H9 (cell line): ENCODE measurements around the gene RAG1. TPM values are rescaled to one million over a fixed set of nuclear protein-coding genes. Genes with fewer than 3 reads are reported as not detected.

Experiments
- DNase-seq: peaks from one replicate; pipeline ENCODE4 v3.0.0-alpha.2; 2017
- H2AFZ ChIP-seq: one replicate; pipeline ENCODE4 v1.6.1; 2013; ENCODE audit warnings: mild to moderate bottlenecking, low read length, control low read depth, moderate library complexity
- H2AK5ac ChIP-seq: 2 replicates; pipeline ENCODE4 v1.6.1; 2013; ENCODE audit warnings: low read length, control low read depth, mixed read lengths; ENCODE audit not compliant: insufficient read length
- H2BK120ac ChIP-seq: one replicate; pipeline ENCODE4 v1.6.1; 2013; ENCODE audit warnings: low read depth, mild to moderate bottlenecking, low read length, control low read depth, inconsistent platforms; ENCODE audit not compliant: poor library complexity, severe bottlenecking
- H2BK12ac ChIP-seq: 2 replicates; pipeline ENCODE4 v1.6.1; 2013; ENCODE audit warnings: low read length, control low read depth, mixed read lengths, low read depth; ENCODE audit not compliant: insufficient read length
- H2BK15ac ChIP-seq: 2 replicates; pipeline ENCODE4 v1.6.1; 2013; ENCODE audit warnings: low read depth, low read length, control low read depth
- H2BK20ac ChIP-seq: one replicate; pipeline ENCODE4 v1.6.1; 2013; ENCODE audit warnings: low read depth, mild to moderate bottlenecking, low read length, control low read depth, inconsistent platforms; ENCODE audit not compliant: poor library complexity, severe bottlenecking
- H2BK5ac ChIP-seq: 2 replicates; pipeline ENCODE4 v1.6.1; 2013; ENCODE audit warnings: low read length, control low read depth, mixed read lengths; ENCODE audit not compliant: insufficient read length
- H3K14ac ChIP-seq: 2 replicates; pipeline ENCODE4 v1.6.1; 2013; ENCODE audit warnings: low read length, control low read depth; ENCODE audit not compliant: insufficient read depth
- H3K18ac ChIP-seq: 2 replicates; pipeline ENCODE4 v1.6.1; 2013; ENCODE audit warnings: low read depth, mild to moderate bottlenecking, mixed read lengths, low read length, control low read depth; ENCODE audit not compliant: insufficient read length
- H3K23ac ChIP-seq: 2 replicates; pipeline ENCODE4 v1.6.1; 2013; ENCODE audit warnings: low read length, control low read depth, mixed read lengths, low read depth; ENCODE audit not compliant: insufficient read length
- H3K23me2 ChIP-seq: 2 replicates; pipeline ENCODE4 v1.6.1; 2013; ENCODE audit warnings: low read depth, mild to moderate bottlenecking, mixed read lengths, low read length, control low read depth; ENCODE audit not compliant: insufficient read length, poor library complexity, severe bottlenecking
- H3K27ac ChIP-seq: 2 replicates; pipeline ENCODE4 v1.5.1; 2013; ENCODE audit warnings: low read length, control low read depth, mixed read lengths, low read depth; ENCODE audit not compliant: insufficient read length
- H3K27me3 ChIP-seq: 2 replicates; pipeline ENCODE4 v1.6.1; 2013; ENCODE audit warnings: low read length, control low read depth, inconsistent platforms; ENCODE audit not compliant: insufficient read depth
- H3K4ac ChIP-seq: 2 replicates; pipeline ENCODE4 v1.6.1; 2013; ENCODE audit warnings: low read depth, mild to moderate bottlenecking, control low read depth, inconsistent platforms, low read length, moderate library complexity
- H3K4me1 ChIP-seq: 2 replicates; pipeline ENCODE4 v1.6.1; 2013; ENCODE audit warnings: low read length, control low read depth, inconsistent platforms; ENCODE audit not compliant: insufficient read depth
- H3K4me2 ChIP-seq: 2 replicates; pipeline ENCODE4 v1.6.1; 2013; ENCODE audit warnings: low read length, control low read depth, mixed read lengths; ENCODE audit not compliant: insufficient read length, insufficient read depth
- H3K56ac ChIP-seq: 2 replicates; pipeline ENCODE4 v1.6.1; 2013; ENCODE audit warnings: low read depth, mild to moderate bottlenecking, mixed read lengths, low read length, control low read depth; ENCODE audit not compliant: insufficient read length
- H3K79me1 ChIP-seq: 2 replicates; pipeline ENCODE4 v1.6.1; 2013; ENCODE audit warnings: low read depth, mild to moderate bottlenecking, moderate library complexity, low read length, control low read depth, inconsistent platforms; ENCODE audit not compliant: insufficient read depth, poor library complexity, severe bottlenecking
- H3K79me2 ChIP-seq: 2 replicates; pipeline ENCODE4 v1.6.1; 2013; ENCODE audit warnings: low read length, control low read depth, inconsistent platforms; ENCODE audit not compliant: insufficient read depth
- H3K9ac ChIP-seq: 2 replicates; pipeline ENCODE4 v1.6.1; 2013; ENCODE audit warnings: low read length, control low read depth, mixed read lengths; ENCODE audit not compliant: insufficient read length; ENCODE audit errors: extremely low read depth
- H3K9me3 ChIP-seq: one replicate; pipeline ENCODE4 v1.6.1; 2013; ENCODE audit warnings: low read depth, low read length, inconsistent platforms; ENCODE audit not compliant: control insufficient read depth
- H3T11ph ChIP-seq: one replicate; pipeline ENCODE4 v1.6.1; 2013; ENCODE audit warnings: mild to moderate bottlenecking, low read length, control low read depth, inconsistent platforms
- H4K20me1 ChIP-seq: one replicate; pipeline ENCODE4 v1.6.1; 2013; ENCODE audit not compliant: control insufficient read depth, insufficient read length, insufficient read depth
- H4K5ac ChIP-seq: 2 replicates; pipeline ENCODE4 v1.6.1; 2013; ENCODE audit warnings: low read depth, mild to moderate bottlenecking, mixed read lengths, low read length, control low read depth; ENCODE audit not compliant: insufficient read length
- H4K8ac ChIP-seq: replicated peaks from 2 replicates; pipeline ENCODE4 v1.6.1; 2013; ENCODE audit warnings: low read length, control low read depth, mixed read lengths, low read depth; ENCODE audit not compliant: insufficient read length
- H4K91ac ChIP-seq: 2 replicates; pipeline ENCODE4 v1.6.1; 2013; ENCODE audit warnings: low read depth, mild to moderate bottlenecking, moderate library complexity, mixed read lengths, low read length, control low read depth; ENCODE audit not compliant: insufficient read length
- H3K27ac Mint-ChIP-seq, 3 experiments: 2 replicates in 2 of 3; 3 replicates in 1 of 3; pipeline ENCODE4 v1.8.0; 2020 to 2021; ENCODE audit warnings: mixed read lengths in 3 of 3, mild to moderate bottlenecking in 1 of 3, moderate library complexity in 1 of 3
- H3K27me3 Mint-ChIP-seq: 2 replicates; pipeline ENCODE4 v1.8.0; 2021; ENCODE audit warnings: low read depth, mild to moderate bottlenecking, moderate library complexity, mixed read lengths
- H3K36me3 Mint-ChIP-seq, 3 experiments: 2 replicates in 2 of 3; 3 replicates in 1 of 3; pipeline ENCODE4 v1.8.0; 2020 to 2021; ENCODE audit warnings: low read depth in 3 of 3, mixed read lengths in 3 of 3; ENCODE audit not compliant: insufficient read depth in 1 of 3
- H3K4me1 Mint-ChIP-seq, 2 experiments: 2 replicates each; pipeline ENCODE4 v1.8.0; 2020; ENCODE audit warnings: mixed read lengths in 2 of 2
- H3K4me3 Mint-ChIP-seq, 2 experiments: 2 replicates in 1 of 2; 3 replicates in 1 of 2; pipeline ENCODE4 v1.8.0; 2020 to 2021; ENCODE audit warnings: mild to moderate bottlenecking in 2 of 2, mixed read lengths in 2 of 2, moderate library complexity in 1 of 2
- H3K9me3 Mint-ChIP-seq, 2 experiments: 2 replicates in 1 of 2; 3 replicates in 1 of 2; pipeline ENCODE4 v1.8.0; 2020; ENCODE audit warnings: mild to moderate bottlenecking in 2 of 2, mixed read lengths in 2 of 2, moderate library complexity in 1 of 2
- WGBS: extraction: QIAGEN DNeasy Blood & Tissue Kit; methylation state at CpG from one replicate; pipeline ENCODE4 v1.1.7; 2013; ENCODE audit warnings: missing lambda C conversion rate, low lambda C conversion rate, mixed read lengths; ENCODE audit not compliant: insufficient read length; ENCODE audit errors: extremely low coverage; 5-methylcytosine and 5-hydroxymethylcytosine counted together
- total RNA-seq: library from RNA; stranded (reverse); gene quantifications from 2 replicates; pipeline ENCODE4 v1.2.1, GENCODE V29; 2021
- TF ChIP-seq, protein P1 (sequence below): fragments of 200-600 bp; sonication (generic); conservative IDR thresholded peaks from 3 replicates; pipeline ENCODE4 v1.8.0; 2021; ENCODE audit warnings: antibody characterized with exemption, mild to moderate bottlenecking

Gene RAG1
- total RNA-seq, 1 experiment from 2014 or later = 0.70 TPM

DNA sequence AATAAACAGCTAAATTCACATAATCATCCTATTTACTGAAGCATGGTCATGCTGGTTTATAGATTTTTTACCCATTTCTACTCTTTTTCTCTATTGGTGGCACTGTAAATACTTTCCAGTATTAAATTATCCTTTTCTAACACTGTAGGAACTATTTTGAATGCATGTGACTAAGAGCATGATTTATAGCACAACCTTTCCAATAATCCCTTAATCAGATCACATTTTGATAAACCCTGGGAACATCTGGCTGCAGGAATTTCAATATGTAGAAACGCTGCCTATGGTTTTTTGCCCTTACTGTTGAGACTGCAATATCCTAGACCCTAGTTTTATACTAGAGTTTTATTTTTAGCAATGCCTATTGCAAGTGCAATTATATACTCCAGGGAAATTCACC is 10.7 kb downstream of the RAG1 start:
- Histone ChIP-seq H2AFZ (no peak overlapping the region), H3K9me3 (peaks cover 20% of the 10 kb centered on the region), H3K4me1 (no peaks in the 10 kb centered on the region), H4K91ac (no peak overlapping the region), H2BK120ac (no peak overlapping the region), H3K27ac (no peak overlapping the region), H3K23me2 (no peaks in the 10 kb centered on the region), H4K8ac (no peak overlapping the region), H3K4ac (no peak overlapping the region), H2BK5ac (no peak overlapping the region), H3K9ac (no peak overlapping the region), H2BK12ac (no peak overlapping the region), H3K27me3 (no peaks in the 10 kb centered on the region), H3K23ac (no peak overlapping the region), H4K5ac (no peak overlapping the region), H2AK5ac (no peak overlapping the region), H3K4me2 (no peak overlapping the region), H2BK20ac (no peak overlapping the region), H3K79me2 (no peaks in the 10 kb centered on the region), H3T11ph (no peak overlapping the region), H2BK15ac (no peak overlapping the region), H3K14ac (no peak overlapping the region), H3K18ac (no peak overlapping the region), H4K20me1 (no peaks in the 10 kb centered on the region), H3K79me1 (no peaks in the 10 kb centered on the region), H3K56ac (no peak overlapping the region)
- no peak for DNase-seq
- H3K9me3 Mint-ChIP-seq = peaks cover 24 to 25% of the 10 kb centered on the region in 2 experiments
- TF ChIP-seq, protein P1, sequence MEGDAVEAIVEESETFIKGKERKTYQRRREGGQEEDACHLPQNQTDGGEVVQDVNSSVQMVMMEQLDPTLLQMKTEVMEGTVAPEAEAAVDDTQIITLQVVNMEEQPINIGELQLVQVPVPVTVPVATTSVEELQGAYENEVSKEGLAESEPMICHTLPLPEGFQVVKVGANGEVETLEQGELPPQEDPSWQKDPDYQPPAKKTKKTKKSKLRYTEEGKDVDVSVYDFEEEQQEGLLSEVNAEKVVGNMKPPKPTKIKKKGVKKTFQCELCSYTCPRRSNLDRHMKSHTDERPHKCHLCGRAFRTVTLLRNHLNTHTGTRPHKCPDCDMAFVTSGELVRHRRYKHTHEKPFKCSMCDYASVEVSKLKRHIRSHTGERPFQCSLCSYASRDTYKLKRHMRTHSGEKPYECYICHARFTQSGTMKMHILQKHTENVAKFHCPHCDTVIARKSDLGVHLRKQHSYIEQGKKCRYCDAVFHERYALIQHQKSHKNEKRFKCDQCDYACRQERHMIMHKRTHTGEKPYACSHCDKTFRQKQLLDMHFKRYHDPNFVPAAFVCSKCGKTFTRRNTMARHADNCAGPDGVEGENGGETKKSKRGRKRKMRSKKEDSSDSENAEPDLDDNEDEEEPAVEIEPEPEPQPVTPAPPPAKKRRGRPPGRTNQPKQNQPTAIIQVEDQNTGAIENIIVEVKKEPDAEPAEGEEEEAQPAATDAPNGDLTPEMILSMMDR = no peak
- peaks cover 5 to 16% (median 15%) of the 10 kb centered on the region in 3 experiments; a peak in 5 of 7 replicates for H3K36me3 Mint-ChIP-seq
- peaks cover 17% of the 10 kb centered on the region for H3K27me3 Mint-ChIP-seq
- no peak overlapping the region for H3K4me3 Mint-ChIP-seq
- no CpG with 5 or more reads among the region's 1 CpG for WGBS
- no peak overlapping the region for H3K27ac Mint-ChIP-seq
- no peaks in the 10 kb centered on the region for H3K4me1 Mint-ChIP-seq
